ENCODE measurements around the gene ZNHIT1. TPM values are rescaled to one million over a fixed set of nuclear protein-coding genes. Genes with fewer than 3 reads are reported as not detected.

The ZNHIT1 gene
- total and polyA plus RNA-seq, 2 donors from 2014 or later, result 74.9 to 208 TPM

GRCh38 chr7:101245147-101245668 lies 27.2 kb downstream of the ZNHIT1 start:
- H3K27ac ChIP-seq (ENCODE audit: low read depth in 2 of 2, low read length in 2 of 2), result peak overlapping the region; percentile 98 to 100
- DNase-seq, result no peak
- H3K36me3 ChIP-seq (ENCODE audit: control insufficient read depth in 2 of 3, insufficient read depth in 3 of 3, low read length in 3 of 3), result peaks cover 0 to 3% (median 0%) of the 10 kb centered on the region in 3 donors
- H3K9ac ChIP-seq (ENCODE audit: low read length in 3 of 3), result peak overlapping the region; percentile 43 to 90 (median 55)
- TF ChIP-seq CTCF (IDR thresholded peaks at IDR 0.05; ENCODE audit: borderline replicate concordance, extremely low read depth, insufficient read depth), result no peak
- FAIRE-seq, result no peak
- peak overlapping the region; percentile 86 to 99 (median 88) for H3K4me3 ChIP-seq (ENCODE audit: low read length in 3 of 3)
- no peaks in the 10 kb centered on the region for H3K27me3 ChIP-seq (ENCODE audit: control insufficient read depth, insufficient read depth, low read length)
- no peaks in the 10 kb centered on the region for H3K9me3 ChIP-seq (ENCODE audit: control insufficient read depth in 2 of 3, insufficient read depth in 1 of 3, low read length in 3 of 3)
- H3K4me1 ChIP-seq (ENCODE audit: control insufficient read depth in 2 of 3, insufficient read depth in 2 of 3, low read depth in 1 of 3, low read length in 3 of 3), result peaks cover 0 to 17% (median 12%) of the 10 kb centered on the region in 3 donors
- intact Hi-C loops (cut with DNase I), result no loop called here

GRCh38 chr7:101248276-101248675 lies 30.3 kb downstream of the ZNHIT1 start:
- no peak overlapping the region for H3K4me3 ChIP-seq (ENCODE audit: low read length in 3 of 3)
- no peaks in the 10 kb centered on the region for H3K36me3 ChIP-seq (ENCODE audit: control insufficient read depth in 2 of 3, insufficient read depth in 3 of 3, low read length in 3 of 3)
- H3K27ac ChIP-seq (ENCODE audit: low read depth in 2 of 2, low read length in 2 of 2), result no peak overlapping the region
- H3K9ac ChIP-seq (ENCODE audit: low read length in 3 of 3), result no peak overlapping the region
- intact Hi-C loops (cut with DNase I), result no loop called here
- H3K27me3 ChIP-seq (ENCODE audit: control insufficient read depth, insufficient read depth, low read length), result no peaks in the 10 kb centered on the region
- H3K4me1 ChIP-seq (ENCODE audit: control insufficient read depth in 2 of 3, insufficient read depth in 2 of 3, low read depth in 1 of 3, low read length in 3 of 3), result peaks cover 2 to 17% (median 16%) of the 10 kb centered on the region in 3 donors
- no peak for TF ChIP-seq CTCF (IDR thresholded peaks at IDR 0.05; ENCODE audit: borderline replicate concordance, extremely low read depth, insufficient read depth)
- H3K9me3 ChIP-seq (ENCODE audit: control insufficient read depth in 2 of 3, insufficient read depth in 1 of 3, low read length in 3 of 3), result no peaks in the 10 kb centered on the region
- no peak for DNase-seq
- FAIRE-seq, result no peak

GRCh38 chr7:101250324-101250723 lies 32.4 kb downstream of the ZNHIT1 start:
- intact Hi-C loops (cut with DNase I), result no loop called here
- H3K36me3 ChIP-seq (ENCODE audit: control insufficient read depth in 2 of 3, insufficient read depth in 3 of 3, low read length in 3 of 3), result no peaks in the 10 kb centered on the region
- H3K4me1 ChIP-seq (ENCODE audit: control insufficient read depth in 2 of 3, insufficient read depth in 2 of 3, low read depth in 1 of 3, low read length in 3 of 3), result peaks cover 2 to 9% (median 5%) of the 10 kb centered on the region in 3 donors
- no peak for TF ChIP-seq CTCF (IDR thresholded peaks at IDR 0.05; ENCODE audit: borderline replicate concordance, extremely low read depth, insufficient read depth)
- H3K27me3 ChIP-seq (ENCODE audit: control insufficient read depth, insufficient read depth, low read length), result no peaks in the 10 kb centered on the region
- no peak overlapping the region for H3K4me3 ChIP-seq (ENCODE audit: low read length in 3 of 3)
- no peak for DNase-seq
- no peak for FAIRE-seq
- H3K9ac ChIP-seq (ENCODE audit: low read length in 3 of 3), result no peak overlapping the region
- no peak overlapping the region for H3K27ac ChIP-seq (ENCODE audit: low read depth in 2 of 2, low read length in 2 of 2)
- H3K9me3 ChIP-seq (ENCODE audit: control insufficient read depth in 2 of 3, insufficient read depth in 1 of 3, low read length in 3 of 3), result no peaks in the 10 kb centered on the region

Data from kidney (tissue), 14 donors.